GM21390 (cell line): ENCODE data around the gene TRIM29.
A peak's percentile ranks its signal among the peaks of the same experiment; 100 is the strongest.

Experiments used
- ATAC-seq: cut with Tn5 transposase; IDR thresholded peaks from one replicate; pipeline ENCODE4 v1.9.1; 2021; ENCODE audit not compliant: unreplicated experiment

TRIM29 gene

DNA sequence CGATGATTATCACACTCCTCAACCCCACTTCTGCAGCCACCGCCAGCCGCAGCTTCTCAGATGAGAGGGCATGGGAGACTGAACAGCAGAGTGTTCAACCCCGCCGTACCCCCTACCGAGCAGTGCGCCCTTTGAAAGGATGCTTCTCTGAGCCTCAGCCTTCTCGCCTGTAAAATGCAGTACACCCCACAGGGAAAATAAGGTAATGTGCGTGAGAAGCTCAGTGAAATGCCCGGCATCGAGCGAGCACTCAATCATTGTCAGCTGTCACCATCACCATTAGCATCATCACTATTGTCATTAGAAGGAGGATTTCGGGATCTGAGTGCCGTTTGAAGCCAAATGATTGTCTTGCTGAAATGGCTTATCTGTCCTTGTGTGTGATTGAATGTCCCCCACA, 13.6 kb downstream of the TRIM29 start:
- no peak for ATAC-seq

DNA sequence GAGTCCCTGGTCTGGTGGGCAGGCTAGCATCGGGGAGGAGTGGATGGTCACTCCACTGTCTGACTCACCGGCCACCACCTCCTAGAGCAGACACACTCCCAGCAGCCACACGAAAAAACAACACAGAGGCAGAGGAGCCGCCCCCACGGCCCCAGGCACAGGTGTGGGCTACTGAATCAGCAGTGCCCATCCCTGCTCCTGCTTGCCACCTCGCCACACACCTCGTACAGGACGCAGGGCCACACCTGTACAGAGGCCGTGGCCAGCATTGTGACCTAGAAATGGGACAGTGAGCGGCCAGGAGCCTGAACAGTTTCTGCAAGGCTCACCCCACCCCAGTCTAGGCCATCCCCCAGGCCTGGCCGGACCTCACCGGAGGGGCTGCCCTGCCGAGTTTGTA, 14.0 kb downstream of the TRIM29 start:
- ATAC-seq: no peak

DNA sequence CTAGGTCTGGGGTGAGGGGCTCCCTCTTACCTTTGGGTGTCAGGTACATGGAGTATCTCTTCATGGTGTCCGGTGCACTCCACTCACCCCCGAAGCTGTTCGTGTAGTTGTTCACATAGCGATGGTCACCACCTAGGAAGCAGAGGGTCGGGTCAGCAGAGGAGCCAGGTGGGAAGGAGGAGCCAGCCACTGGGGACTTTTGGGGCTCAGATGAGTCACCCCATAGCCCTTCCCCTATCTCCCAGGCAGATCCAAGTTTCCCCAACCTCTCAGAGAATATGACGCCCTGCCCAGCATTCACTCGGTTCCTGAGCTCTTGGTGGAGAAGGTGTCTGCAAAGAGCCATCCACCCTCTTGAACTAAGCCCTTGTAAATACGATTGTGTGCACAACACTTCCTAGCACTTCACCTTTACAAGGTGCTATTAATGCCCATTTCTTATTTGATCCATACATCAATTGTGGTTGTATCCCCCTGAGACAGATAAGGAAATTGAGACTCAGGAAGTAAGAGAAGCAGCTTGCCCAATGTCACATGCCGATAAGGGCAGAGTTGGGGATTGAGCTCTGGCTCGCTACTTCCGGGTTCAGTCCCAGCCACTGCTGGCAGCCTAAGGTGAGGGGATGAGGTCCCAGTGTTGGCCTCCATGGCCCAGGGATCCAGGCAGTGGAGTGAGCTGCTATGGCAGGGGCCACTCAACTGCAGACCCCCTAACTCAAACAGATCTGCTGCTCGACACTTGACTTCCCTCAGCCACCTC, 14.8 kb downstream of the TRIM29 start:
- ATAC-seq: no peak

DNA sequence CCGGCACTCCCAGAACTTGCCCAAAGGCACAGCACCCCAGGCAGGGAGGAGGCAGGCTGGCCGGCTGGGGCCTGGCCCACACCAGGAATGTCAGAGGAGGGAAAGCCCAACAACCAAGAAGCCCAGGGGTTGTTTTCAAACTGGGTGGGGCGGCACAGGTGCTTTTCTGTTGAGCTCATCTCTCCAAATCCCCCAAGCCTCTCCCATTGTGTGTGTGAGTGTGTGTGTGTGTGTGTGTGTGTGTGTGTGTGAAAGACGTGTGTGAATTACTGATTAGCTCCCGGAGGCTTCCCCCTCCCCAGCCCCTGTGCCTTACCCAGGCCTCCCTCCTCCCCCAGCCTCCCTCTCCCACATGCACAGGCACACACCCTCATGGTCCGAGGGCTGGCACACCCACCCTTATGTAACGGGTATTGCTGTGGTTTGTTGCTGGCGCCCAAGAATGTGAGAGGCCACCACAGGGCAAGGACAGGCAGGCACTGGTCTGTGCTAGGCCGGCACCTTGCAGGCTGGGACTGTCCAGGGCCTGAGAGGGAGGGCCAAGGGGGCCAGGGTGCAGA, 15.9 kb downstream of the TRIM29 start:
- ATAC-seq: no peak

DNA sequence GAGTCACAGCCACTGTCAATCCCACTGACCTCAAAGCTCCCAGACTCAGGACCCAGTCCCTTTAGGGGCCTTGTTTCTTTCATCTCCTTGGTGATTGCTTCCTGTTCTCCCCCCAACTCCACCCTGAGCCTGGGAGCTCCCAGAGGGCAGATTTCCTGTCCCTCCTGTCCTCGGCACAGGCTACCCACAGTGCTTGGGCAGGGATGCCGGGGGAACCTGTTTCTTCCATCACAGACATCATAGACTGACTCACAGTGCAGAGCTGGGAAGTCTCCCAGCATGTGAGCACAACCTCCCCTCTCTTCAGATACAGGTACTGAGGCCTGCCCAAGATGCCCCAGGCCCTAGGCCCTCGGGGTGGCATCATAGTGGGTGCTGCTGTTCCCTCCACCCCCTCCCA, 16.6 kb downstream of the TRIM29 start:
- no peak for ATAC-seq

DNA sequence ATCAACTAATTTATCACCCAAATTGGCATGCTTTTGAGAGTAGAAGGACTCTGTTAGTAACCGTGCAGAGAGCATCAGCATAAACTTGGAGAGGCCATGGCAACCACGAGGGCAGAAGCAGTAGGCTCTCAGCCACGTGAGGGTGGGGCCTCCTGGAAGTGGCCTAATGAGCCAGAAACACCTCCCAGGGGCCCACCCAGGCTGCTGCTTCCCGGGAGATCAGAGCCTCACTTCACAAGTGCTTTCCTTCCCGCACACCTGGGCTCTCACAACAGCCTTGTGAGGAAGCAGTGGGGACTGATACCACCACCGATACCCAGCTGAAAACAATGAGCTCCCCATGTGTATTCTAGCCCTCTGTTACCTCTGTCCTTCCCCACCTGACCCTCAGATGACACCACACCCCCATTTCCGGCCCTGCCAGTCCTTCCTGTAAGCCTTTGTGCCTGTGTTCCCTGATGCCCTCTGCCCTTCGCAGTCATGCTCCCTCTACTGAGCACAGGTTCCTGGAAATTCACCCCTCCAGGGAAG, 17.0 kb downstream of the TRIM29 start:
- no peak for ATAC-seq

DNA sequence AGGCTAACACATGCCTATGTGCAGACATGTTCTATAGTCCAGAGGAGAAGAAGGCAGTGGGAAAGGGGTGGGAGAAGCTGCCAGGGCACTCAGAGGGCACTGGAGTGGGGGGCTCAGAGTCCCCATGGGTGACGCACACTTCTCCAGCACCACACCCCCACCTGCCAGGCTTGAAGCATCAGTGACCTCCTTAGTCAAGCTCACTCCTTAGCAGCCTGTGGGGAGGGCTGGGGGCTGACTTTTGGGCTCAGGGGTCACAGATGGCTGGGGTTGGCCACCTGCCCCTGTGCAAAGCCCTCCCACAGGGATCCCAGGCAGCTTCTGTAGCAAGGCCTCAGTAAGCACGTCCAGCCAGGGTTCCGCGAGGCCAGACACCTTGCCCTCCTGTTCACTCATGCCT, 18.8 kb downstream of the TRIM29 start:
- ATAC-seq: no peak

DNA sequence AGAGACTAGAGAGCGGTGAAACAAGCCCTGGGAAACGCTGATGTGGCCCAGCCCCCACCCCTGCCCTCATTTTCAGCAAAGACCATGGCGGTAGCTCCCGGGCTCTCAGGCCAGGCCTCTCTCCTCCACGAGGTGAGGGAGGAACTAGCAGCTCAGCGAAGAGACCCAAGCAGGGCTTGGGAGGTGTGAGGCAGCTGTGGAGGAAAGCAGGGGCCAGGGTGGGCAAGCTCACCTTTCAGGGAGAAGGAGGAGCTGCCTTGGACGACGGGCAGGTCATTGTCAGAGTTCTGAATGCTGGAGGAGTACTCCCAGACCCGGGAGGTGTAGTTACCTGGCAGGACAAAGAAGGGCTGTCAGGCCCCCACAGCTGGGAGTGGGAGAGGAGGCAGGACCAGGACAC, 19.9 kb downstream of the TRIM29 start:
- ATAC-seq: no peak

DNA sequence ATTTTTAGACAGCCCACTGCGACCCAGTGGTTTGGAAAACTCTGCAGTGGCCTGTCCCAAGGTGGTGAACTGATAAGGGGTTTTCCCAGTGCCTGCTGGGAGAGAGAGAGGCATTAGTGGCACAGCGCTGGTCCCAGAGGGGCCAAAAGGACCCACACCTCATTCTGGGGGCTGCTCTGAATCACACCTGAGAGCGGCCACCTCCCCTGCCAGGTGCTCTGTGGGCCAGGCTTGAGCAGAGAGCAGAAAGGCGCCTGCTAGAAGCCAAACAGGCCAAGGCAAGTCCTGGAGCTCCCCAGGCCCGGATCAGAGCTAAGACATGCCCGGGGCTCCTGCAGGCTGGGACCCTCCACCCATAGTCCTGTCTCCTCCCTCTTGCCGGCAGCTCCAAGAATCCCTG, 20.9 kb downstream of the TRIM29 start:
- no peak for ATAC-seq

DNA sequence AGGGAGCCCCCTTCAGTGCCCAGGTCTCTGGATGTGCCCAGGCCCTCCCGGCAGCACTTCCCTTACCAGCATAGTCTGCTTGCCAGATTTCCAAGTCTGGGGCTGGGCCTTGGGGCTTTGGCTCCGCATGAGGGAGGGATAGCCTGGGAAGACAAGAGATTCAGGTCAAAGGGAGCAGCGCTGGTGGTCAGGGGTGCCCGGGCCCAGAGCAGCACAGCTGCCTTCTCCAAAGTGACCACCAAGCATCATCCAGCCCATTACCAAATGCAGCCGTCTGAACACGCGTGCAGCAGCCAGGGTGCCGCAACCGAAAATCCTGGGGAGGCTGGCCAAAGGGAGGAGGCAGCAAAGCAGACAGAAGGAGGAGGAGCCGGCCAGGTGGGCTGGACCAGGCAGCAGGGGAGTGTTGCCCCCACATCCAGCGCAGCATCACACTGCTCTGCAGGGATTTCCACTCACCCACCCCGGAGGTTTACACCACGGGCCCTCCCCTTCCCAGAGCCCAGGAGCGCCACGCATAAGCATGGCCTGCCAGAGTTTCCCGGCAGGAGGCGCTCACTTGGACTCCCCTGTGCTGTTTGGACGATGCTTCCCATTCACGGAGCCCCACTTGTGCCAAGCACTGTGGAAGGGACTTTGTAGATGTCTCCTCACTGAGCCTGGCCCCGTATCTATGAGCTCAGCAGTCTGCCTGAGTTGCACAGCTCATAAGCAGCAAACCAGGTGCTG, 22.5 kb downstream of the TRIM29 start:
- no peak for ATAC-seq

DNA sequence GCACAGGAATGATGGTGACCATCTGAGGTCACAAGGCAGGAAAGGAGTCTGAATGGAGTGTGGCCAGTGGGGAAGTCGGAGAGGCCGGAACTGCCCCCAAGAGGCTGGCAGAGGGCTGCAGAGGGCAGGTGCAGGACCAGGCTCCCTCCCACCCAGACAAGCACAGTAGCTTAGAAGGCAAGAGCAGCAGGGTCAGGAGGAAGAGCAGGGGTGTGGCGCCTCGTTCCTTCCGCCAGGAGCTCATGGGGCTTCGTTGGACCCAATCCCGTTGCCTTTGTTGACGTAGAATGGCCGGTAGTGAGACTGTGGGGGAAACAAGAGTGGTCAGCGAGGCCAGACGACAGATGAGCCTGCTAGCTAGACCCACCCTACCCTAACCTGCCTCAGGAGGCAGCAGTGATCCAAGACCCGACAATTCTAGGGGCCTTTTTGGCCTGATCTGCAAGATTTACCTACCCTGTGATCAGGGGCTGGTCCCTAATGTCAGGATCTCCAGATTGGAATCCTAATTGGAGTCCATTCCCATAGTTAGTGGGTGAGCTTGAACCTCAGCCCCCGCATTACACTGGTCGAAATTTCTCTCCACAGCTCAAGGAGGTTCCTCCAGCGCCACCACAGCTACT, 25.6 kb downstream of the TRIM29 start:
- no peak for ATAC-seq

DNA sequence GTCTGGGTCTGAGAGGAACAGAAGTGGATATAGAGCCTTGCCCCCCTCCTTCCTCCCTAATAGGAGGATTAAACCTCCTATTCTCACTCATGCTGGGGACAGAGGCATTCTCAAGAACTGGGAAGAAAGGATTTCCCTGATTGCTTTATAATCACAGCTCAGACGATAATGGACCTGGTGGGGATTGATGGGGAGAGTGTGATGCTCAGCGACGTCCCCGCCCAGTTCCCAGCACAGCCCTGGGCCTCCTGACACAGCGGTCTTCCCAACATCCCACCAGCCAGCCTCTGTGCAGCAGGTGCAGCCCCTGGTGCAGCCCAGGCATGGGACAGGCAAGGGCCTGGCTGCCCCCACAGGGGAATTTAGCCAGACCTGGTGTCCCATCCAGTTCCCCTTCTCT, 28.4 kb downstream of the TRIM29 start:
- no peak for ATAC-seq

DNA sequence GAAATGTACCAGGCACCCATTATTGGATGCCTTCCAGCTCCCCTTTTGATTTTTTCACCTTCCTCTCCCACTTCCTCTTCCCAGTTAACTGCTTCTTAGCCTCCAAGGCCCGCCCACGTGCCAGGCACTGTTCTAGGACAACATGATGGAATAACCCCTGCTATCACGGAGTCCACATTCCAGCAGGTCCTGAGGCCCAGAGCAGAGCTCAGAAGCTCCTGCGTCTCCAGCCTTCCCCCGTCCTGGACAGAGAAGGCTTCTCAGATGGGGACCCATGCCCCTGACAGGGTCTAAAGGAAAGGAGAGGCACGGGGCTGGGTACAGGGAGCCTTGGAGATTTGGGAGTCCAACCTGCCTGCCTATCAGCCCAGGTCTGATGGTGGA, 29.1 kb downstream of the TRIM29 start:
- no peak for ATAC-seq

DNA sequence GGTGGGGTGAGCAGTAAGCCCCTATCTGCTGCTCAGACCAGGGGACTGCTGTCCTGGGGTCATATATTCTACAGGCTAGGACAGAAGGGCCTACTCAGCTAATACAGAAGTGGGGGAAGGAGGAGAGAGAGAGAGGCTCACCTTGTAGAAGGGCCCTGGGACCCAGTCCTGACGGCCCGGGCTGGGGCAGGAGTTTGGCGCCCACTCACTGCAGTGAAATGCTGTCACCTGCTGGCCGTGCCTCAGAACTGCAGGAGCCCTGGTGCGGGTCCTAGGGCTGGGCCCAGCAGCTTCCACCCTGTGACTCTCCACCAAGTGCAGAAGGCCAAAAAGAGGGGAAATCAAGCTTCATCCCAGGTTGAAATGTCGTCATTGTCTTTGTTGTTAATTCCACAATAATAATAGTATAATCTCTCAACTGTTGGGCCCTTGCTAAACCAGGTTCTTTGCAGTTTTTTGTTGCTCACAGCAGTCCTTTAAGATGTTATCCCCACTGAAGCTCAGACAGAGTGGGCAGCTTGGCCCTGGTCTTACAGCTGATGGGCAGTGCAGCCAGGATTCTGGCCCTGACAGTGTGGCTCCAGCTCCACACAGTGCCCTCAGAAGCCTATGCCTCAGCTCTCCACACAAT, 29.6 kb downstream of the TRIM29 start:
- peak; percentile 53 for ATAC-seq

DNA sequence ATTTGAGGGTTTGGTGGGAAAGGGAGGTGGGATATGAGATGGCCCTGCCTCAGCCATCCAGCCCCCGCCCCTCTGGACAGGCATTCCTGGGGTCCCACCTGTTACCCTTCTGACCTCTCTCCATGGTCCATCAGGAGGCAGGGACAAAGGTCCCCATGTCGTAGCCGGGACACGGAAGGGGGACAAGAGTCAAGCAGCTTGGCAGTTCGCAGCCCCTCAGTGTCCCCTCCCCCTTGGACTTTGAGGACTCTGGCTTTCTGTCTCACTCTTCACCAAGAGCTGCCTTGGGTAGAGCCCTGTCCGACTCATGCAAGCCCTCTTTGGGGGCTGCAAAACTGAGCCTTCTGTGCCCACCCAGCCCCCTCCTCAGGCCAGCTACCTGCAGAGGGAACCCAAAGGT, 30.2 kb downstream of the TRIM29 start:
- ATAC-seq: no peak

DNA sequence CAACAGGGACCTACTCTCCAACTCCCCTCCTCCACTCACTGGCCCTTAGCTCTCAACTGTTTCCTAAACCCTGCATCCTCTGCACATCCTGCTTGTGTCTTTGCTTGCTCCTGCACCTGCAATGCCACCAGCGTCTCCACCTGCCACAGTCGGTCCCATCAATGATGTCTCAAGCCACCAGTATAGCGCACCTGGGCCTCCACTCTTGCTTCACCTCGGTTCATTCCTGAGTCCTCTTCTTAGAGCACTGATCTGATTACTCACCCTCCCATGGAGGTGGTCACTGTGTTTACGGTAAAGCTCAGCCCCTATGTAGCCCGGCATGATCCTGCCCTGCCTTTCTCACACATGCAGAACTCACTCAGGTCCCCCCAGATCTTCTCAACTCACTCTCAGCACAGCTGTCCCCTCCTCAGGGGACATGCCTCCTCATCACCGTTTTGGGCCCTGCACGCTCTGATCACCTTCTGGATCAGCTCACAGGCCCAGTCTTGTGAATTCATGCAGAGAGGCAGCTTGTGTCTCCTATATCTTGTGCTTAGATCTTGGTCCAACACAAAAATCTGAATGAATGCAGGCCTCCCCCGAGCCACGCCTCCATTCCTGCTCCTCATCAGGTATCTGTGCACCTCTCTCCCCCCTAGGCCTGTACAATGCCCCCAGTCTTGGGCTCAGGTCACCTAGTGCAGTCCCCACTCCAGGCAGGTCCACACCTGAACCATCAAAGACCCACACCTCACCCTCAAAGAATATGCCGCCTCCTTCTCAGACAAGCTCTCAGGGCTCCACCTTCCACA, 31.4 kb downstream of the TRIM29 start:
- no peak for ATAC-seq

DNA sequence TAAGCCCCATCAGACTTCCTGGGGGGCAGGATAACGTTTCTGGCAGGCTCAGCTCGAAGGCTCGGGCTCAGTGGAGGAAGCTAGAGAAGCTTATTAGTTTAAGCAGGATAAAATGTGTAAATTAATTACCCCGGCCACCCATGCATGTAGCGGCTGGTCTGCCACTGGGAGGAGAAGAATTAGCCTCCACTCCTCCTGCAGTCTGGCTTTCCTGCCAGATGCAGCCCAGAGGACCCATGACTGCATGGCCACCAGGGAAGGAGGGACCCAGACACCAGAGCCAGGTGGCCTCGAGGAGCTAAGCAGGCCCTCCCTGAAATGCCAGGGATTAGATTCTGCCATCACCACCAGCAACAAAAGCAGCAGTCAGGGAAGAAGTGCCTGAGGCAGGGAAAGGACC, 32.3 kb downstream of the TRIM29 start:
- ATAC-seq: no peak

DNA sequence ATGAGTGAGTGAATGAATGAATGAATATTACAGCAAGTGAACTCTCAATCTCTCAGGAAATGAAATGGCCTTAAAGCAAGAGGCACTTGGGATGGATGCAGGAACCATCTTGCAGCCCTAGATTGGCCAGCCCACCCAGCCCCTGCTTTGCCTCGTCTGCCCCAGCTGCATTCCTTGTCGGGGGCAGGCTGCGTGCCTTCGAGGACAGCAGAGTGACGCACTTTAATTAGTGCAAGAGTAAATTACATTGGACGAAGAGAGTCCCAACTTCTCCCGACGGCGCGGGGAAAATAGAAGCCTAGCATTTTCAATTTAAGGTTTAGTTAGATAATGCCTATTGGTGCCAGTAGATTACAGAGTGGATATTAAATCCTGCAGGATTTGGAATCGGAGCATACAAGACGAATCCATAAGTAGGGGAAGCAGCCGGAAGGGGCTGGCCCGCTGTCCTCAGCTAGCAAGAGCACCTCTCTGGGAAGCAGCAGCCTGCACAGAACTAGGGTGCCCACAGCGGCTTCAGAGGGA, 33.8 kb downstream of the TRIM29 start:
- ATAC-seq: no peak

DNA sequence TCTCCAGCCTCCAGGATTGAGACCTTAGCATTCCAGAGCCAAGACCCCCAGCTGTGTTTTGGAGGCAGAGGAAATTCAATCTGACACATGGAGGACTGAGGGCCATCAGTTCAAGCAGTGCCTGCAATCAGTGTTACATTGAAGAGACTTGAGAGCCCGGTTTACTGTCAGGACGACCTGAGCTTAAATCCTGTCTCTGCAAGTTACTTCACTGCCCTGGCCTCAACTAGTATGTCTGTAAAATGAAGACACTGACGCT, 35.1 kb downstream of the TRIM29 start:
- no peak for ATAC-seq

DNA sequence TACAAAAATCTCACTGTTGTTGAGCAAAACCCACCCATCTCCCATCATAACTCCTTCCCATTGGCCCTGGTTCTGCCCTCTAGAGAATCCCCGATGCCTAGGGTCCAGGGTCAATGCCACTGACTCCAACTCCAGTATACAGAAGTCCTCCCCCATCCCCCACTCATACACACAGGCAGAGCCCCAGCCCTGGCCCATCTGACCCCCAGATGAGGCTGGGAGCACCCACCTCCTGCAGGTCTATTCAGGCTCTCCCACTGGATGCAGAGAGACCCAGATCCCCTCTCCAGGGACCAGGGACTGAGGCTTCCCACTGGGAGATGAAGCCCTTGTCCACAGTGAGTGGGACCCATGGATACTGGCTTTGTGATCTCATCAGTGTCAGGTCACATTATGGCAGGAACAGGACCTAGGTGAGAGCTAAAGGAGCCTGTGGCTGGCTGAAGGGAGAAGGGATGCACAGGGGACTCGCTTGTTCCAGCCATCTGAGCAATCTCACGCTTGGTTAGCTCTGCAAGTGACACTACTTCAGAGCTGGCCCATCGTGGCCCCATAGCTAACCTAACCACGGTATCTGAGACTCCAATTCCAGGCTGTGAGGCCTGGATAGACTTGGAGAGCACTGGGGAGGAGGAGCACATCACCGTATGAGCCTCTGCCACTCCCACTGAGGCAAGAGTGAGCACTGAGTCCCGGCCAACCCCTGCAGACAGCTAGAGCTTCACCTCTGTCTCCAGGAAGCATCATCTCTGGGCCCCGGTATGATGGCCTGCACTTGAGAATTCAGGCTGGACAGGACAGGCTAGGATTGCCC, 35.7 kb downstream of the TRIM29 start:
- ATAC-seq: no peak
